EL (cell line): ENCODE data around the gene NXN.
"Not testable (repeated sequence)": the region's sequence is repeated elsewhere in the genome, so short reads cannot be mapped to it uniquely, and the experiment has no call there.

Source experiments
- DNase-seq: peaks from one replicate; pipeline ENCODE4 v3.0.0-alpha.2; 2016

Gene NXN

DNA sequence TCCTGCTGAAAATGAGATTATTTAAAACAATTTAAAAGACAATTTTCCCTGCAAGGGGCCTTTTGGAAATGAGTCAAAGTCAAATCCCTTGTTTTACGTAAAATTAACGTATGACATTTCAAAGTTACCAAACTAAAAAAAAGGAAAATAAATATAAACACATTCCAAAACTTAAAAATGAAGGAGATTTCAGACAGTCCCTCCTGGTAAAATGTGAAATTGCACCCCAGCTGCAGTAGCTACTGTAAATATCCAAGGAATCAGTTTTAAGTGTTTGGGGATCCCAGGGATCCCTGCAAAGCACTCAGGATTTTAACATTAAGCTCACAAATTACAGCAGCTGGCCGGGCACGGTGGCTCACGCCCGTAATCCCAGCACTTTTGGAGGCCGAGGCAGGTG, 63.3 kb downstream of the NXN start:
- DNase-seq: no peak

DNA sequence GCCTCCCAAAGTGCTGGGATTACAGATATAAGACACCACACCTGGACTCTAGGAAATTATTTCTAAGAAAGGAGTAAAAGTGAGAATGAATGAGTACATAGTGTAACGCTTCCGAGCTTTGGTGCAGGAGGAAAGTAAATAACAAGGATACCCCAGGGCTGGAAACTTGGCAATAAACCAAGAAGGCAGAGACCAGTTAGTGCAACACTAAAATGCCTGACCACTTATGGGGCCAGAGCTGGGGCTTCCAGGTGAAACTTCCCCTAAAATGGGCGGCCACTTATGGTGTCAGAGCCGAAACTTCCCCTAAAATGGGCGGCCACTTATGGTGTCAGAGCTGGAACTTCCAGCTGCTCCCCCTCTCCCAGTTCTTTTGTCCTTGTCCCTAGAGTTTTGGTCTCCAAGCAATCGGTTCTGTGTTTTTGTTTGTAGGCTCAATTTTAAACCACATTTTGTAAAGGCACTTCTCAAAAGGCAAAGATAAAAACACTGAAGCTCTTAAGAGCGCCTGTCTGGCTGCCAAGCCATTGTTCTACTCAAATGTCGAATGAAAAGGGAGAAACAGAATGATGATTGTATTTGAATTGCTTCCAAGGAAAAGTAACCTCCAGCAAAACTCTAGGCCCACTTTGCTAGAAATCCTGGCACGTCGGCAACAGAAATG, 63.9 kb downstream of the NXN start:
- DNase-seq: no peak

DNA sequence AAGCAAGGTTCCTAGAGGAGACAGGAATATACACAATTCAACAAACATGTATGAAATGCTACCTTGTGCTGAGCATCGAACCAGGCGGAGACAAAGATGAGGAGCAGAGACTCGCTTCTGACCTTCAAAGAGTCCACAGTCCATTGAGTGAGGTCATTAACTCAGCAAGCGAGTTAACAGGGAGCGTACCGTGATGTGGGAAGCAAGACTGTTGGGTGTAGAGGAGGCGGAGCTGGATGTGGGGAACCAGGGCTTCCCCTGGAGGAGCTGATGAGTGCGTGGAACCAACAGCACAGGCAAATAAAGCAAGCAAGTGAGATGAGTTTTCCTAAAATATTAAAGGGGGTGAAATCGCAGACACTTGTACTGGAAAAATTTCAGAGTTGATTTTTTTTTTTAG, 65.0 kb downstream of the NXN start:
- no peak for DNase-seq

DNA sequence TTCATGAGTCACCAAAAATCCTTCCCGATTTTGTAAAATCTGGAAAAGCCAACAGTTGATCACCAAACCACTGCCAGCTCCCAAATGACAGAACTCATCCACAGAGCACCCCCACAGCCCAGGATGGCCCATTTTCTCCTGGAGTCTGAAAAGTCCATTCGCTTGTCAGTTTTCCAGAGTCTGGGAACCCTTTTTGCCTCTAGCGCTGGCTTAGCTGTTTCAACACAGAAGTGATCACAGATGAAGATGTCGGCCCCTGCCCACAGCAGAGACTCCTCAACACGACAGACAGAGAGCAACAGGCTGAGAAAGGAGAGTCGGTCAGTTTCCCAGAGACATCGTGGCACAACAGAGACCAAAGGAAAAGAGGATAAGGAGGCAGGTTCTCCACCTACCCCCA, 66.4 kb downstream of the NXN start:
- DNase-seq: peak; percentile 62

DNA sequence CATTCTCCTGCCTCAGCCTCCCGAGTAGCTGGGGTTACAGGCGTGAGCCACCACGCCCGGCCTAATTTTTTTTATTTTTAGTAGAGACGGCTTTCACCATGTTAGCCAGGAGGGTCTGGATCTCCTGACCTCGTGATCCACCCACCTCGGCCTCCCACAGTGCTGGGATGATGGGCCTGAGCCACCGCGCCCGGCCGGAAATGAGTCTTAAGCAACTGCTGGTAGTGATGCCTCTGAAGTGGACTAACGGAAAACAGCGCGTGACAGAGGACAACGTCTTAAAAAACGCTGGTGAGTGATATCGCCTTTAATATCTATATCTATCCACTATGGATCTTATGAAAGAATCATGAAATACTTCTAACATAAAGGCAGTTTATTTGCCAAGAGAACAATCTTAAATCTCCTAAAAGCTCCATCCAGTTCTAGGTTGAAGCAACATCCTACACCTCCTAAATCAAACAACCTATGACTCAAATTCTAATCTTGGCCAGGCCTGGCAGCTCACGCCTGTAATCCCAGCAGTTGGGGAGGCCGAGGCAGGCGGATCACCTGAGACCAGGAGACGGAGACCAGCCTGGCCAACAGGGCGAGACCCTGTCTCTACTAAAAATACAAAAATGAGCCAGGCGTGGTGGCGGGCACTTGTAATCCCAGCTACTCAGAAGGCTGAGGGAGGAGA, 69.8 kb downstream of the NXN start:
- peak; percentile 92 for DNase-seq

DNA sequence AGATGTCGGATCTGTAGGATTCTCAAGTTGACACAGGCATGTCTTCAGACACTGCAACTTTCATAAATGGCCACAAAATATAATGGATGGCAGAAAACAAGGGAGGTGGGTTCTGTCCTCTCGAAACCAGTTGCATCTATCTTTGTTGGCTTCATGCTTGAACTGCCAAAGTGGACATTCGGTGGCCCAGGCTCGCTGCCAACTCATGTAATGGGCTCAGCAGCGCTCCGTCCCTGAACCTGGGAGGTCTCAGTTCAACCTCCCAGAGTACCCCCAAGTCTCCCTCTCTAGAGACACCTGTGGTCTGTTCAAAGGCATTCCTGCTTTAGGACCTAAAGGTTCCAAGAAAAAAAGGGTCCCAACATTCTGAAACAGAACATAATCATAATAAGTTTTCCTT, 71.9 kb downstream of the NXN start:
- DNase-seq: no peak

DNA sequence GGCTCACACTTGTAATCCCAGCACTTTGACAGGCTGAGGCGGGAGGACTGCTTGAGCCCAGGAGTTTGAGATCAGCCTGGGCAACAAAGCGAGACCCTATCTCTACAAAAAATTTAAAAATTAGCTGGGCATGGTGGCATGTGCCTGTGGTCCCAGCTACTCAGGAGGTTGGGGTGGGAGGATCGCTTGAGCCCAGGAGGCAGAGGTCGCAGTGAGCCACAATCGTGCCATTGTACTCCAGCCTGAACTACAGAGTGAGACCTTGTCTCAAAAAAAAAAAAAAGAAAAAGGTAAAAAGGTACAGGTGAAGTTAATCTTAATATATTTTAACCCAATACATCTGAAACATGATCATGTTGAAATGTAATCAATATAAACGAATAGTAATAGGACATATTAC, 73.9 kb downstream of the NXN start:
- not testable (repeated sequence) for DNase-seq

DNA sequence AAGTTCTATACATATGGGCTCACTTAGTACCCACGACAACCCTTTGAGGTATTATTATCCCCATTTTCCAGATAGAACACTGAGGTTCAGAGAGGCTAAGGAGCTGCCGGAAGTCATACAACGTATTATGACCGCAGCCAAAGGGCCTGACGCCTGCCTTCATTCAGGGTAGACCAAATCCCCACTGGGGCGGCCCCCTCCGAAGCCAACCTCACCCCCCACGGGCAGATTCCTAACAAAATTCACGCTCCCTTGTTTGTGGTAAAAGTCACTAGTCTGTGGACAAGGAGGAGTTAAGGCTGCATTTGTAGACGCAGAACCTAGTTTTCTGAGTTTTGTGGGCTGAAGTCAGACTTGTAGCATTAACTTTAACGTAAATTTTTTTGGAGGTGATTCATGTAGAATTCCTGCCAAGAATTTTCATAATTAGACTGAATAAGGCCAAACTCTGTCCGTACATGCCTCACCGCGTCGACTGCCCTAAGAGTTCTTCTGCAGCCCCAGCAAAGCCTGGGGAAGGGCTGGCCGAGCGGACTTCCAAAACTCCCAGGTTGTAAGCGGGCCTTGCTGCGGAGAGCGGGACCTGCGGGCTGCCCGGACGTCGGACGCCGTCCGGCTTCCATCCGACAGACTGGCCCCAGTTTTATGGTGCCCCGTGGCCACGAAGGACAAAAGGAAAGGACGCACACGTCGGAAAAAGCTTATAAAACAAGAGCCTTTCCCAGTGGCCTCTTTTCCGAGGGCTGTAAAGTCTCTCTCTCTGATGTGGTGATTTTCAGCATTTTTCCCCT, 75.7 kb downstream of the NXN start:
- peak; percentile 97 for DNase-seq

DNA sequence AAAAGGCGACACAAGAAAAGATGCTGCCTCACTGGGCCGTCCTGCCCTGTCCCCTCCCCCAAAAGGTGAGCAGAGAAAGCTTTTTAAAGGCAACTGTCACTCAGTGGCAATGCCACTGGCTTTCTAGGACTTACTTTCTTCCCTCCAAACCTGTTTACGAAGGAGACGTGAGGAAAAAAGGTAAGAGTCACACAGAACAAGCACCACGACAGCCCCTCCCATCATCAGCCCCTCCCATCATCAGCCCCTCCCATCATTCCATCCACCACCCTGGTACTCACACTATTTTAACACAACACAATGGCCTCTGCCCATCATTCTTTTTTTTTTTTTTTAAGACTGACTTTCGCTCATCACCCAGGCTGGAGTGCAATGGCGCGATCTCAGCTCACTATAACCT, 77.1 kb downstream of the NXN start:
- no peak for DNase-seq

DNA sequence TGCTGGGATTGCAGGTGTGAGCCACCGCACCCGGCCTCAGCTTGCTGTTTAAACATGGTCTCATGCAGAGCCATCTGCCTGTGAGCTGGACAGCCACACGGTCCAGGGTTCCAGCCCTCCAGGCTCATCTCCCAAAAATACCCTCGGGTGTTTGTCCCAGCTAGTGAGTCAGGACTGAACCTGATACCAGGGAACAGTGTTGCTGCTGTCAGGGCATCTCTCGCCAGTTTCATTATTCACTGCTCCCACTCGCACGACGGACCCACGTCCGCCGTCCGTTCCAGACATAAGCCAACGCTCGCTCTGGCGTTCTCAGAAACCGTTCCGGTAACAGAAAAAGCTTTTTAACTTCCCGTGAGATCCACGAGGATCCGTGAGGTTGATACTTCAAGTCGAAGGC, 77.6 kb downstream of the NXN start:
- DNase-seq: peak; percentile 34

DNA sequence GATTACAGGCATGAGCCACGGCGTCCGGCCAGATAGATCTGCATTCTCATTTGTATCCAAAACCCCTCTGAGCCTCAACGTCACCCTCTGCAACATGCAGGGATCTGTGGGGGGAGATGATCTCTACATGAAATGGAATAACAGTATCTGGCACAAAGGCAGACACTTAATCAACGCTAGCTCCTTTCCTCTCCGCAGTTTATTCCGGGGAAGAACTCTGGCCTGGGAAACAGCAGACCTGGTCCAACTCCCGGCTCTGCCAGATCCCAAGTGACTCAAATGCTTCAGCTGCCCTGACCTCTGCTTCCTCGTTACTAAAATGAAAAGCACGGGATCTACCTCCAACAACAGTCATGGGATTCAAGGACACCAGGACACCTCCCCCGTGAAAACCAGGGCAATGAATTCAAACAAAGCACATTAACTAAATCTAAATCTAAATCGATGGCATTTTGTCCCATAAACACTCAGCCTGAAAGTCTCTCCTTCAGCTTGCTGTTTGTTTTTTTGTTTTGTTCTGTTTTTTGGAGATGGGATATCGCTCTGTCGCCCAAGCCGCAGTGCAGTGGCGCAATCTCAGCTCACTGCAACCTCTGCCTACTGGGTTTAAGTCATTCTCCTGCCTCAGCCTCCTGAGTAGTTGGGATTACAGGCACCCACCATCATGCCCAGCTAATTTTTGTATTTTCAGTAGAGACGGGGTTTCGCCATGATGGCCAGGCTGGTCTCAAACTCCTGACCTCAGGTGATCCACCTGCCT, 78.2 kb downstream of the NXN start:
- DNase-seq: peak; percentile 43

DNA sequence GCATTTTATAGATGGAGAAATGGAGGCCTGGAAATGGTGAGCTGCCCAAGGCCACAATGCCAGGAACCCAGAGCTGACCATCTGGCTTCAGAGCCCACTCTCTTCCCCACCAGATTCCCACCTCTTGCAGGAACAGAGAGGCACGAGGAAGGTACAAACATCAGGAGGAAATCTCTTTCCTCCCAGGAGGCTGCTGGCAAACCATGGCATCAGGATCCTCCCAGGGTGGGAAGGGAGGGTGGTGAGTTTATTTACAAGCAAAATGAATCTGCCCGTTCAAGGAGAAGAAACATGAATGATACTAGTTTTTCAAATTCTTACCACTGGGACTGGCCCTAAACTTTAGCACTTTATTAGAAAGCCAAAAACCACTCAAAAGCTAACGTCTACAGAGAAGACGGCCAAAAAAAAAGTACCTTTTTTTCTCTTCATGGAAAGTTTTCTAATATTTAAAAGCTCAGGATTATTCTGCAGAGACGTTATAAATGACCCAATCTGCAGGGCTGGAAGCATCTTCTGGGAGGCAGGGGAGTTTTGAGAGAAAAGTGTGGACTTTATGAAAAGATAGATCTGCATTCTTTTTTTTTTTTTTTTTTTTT, 79.1 kb downstream of the NXN start:
- no peak for DNase-seq

DNA sequence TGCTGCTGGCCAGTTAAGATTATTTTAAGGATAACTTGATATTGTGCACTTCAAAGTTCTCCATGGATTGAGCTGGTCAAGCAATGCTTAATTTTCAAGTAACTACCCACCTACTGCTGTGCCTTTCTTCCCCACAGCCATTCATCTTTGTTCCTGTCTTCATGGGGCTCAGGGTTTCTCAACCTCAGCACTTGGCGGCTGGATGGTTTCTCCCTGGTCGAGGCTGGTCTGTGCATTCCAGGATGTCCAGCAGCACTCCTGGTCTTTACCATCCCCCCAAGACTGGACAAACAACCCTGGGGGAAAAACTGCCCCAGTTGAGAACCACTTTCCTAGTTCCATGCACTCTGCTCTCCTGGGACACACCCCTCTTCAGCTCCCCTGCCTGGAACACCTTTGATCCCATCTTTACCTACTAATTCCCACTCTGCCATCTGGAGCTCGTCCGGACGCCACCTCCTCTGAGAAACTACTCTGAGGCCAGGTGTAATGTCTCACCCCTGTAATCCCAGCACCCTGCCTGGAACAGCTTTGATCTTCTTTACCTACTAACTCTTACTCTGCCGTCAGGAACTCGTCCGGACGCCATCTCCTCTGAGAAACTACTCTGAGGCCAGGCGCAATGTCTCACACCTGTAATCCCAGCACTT, 81.5 kb downstream of the NXN start:
- no peak for DNase-seq

DNA sequence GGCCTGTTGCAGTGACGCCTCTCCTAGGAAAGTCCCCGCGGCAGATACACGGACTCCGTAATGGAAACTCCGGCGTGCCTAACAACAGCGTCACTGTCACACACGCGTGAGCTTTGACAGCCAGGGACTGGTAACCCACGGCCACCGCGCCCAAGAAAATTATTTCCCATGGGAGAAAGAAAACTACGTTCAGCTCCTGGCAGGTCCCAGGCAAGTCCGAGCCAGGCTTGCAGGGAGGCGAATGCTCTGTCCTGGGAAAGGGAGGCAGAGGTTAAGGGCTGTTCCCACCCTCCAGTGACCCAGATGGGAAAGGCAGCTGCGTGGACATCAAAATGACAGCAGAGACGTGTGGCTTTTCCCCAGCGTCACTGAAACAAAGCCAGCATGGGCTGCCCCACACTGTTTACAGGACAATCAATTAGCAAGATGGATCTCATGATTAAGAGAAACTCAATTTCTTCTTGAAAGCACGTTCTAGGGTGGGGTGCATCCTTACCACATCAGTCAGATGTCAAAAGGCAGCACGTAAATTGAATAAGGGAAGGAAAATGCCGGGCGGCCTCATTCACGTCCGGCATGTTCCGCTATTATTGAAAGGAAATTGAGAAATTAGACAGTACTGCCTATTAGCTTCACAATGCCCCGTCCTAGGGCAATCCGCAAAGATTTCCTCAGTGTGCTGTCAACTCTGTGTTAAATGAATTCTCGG, 82.5 kb downstream of the NXN start:
- no peak for DNase-seq

DNA sequence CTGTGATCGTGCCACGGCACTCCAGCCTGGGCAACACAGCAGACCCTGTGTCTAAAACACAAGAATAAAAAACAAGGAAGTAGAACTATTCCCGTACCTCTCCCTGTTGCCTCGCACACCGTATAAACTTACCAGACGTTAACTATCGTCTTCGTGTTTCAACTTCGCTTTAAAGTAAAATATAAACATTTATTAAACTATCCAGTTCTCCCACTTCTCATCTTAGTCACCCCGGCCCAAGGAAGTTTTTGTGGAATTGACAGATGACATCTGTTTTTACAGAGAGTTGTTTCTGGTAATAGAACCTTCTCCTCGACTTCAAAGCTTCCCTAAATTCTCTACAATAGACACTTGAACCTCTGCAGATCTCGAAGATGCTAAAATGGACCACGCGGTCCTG, 83.1 kb downstream of the NXN start:
- DNase-seq: no peak

DNA sequence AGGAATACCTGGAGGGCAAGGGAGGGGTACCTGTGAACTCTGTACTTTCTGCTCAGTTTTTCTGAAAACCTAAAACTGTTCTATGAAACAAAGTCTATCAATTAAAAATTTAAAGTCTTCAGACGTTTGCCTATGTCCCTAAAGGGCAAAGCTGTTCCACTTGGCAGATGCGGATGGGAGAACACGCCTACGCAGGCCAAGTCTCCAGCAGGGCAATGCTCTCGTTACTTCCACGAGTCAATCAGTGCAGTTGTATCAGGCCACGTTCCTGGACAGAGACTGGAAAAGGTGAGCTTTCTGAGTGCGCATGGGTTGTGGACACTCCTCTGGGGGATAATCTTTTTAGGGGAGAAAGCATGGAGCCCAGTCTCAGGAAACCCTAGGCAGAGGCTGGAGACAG, 86.6 kb downstream of the NXN start:
- no peak for DNase-seq

DNA sequence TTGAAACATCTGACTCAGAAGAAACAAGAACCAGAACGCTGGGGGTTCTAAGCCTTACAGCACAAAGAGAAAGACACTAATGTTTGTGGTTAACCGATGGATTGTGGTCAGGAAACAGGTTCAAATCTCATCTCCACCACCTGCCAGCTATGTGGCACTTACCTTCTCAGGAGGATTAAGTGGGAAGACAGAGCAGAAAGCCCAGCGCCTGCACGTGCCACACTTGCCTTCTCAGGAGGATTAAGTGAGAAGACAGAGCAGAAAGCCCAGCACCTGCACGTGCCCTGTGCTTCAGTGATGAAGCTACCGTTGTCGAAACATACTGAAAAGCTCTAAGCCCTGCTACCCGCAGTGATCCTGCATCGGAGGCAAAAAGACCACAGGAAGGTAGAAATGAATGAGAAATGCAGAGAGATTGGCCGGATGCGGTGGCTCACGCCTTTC, 90.6 kb downstream of the NXN start:
- no peak for DNase-seq

DNA sequence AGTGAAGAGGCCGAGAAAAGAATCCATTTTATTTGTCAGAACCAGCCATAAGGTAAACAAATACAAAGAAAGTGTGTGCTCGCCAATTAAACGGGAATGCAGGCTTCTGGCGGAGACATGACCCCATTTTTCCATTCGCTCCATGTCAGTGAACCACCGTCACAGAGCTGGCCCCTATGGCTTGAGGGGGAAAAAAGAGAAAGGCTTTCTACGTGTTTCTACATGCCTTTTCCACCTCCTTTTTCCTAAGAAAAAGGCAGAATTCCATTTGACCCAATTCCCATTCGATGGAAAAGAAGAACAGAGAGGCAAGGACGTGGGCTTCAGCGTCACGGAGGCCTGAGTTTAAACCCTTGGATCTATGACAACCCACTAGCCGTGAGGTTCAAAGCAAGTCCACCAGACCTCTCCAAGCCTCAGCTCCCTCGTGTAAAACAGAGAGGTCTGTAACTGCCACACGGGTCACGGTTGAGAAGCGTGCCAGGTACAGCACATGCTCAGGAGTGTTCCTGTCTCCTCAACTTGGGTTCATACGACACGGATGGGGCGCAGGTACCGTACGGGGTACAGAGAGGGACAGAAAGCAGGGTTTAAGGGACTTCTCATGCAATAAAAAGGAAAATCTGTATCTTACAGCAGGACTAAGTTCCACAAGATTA, 91.9 kb downstream of the NXN start:
- DNase-seq: no peak

DNA sequence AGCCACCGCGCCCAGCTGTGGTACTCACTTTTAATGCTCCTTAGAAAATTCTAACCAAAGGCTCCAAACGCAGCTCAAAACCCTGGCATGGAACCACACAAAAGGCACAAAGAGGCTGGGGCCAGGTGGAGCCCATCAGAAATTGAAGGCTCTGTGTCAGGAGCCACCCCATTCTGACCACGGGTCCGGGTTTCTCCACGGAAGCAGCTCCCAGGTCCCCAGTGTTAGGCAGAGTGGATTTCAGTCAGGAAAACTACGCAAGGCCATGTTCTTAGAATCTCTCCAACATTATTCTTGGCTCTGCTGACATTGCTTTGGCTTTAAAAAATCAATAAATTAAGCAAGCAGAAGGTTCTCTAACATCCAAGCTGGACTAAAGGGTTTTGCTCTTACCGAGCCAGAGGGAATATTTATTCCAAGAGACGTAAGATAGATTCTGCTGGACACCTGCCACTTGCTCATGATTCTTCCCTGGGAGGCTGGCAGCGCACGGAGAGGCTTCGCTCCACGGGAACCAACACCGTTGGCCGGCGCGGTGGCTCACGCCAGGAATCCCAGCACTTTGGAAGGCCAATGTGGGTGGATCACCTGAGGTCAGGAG, 93.5 kb downstream of the NXN start:
- DNase-seq: no peak

DNA sequence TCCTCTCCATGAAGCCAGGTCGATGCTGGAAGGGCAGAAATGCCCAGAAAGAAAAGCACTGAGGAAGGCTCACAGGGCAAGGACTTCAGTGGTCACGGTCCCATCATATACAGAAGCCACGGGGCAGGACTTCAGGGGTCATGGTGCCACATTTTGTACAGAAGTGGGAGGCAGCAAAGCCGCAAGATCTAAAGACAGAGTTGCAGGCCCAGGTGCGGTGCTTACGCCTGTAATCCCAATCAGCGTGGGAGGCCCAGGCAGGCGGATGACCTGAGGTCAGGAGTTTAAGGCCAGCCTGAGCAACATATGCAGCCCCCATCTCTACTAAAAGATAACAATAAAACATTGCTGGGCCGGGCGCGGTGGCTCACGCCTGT, 96.0 kb downstream of the NXN start:
- DNase-seq: no peak
